ENCODE results near the gene DOCK10. TPM values are rescaled to one million over a fixed set of nuclear protein-coding genes. Genes with fewer than 3 reads are reported as not detected.

DOCK10 gene
- total and polyA plus RNA-seq, 2 donors (not counting 1 experiment from before 2014, with no cell fraction given), result 20.8 to 26.3 TPM

DNA sequence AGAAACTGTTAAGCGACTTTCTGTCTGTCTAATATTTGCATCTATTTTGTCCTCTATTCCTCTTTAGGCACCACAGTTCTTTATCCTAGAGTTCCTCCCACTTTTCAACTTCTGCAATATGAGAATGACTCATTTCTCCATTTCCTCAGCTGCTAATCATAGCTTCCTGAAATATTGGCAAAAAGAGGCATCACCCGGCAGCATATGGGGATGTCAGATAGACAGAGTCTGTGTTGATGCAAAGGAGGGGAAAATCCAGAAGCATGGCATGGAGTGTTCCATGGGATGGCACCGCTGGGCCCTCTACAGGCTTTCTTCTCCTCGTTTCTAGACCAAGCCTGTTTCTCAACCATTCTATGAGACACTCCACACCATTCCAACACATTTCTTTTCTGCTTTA is 93.4 kb downstream of the DOCK10 start:
- Histone ChIP-seq H4K20me1 (ENCODE audit: control insufficient read depth, extremely low read depth, insufficient read depth, low read length) (no peaks in the 10 kb centered on the region), H3K27ac (ENCODE audit: insufficient read depth, low read length) (no peak overlapping the region), H3K9me3 (ENCODE audit: control insufficient read depth, insufficient read depth, low read depth, low read length) (no peaks in the 10 kb centered on the region), H3K4me3 (replicated peaks in 1 of 4; ENCODE audit: control extremely low read depth in 1 of 4, insufficient read depth in 1 of 4, low read depth in 3 of 4, low read length in 4 of 4) (no peak overlapping the region), H3K79me2 (ENCODE audit: control insufficient read depth, insufficient read depth, low read length) (peaks cover 5% of the 10 kb centered on the region), H3K4me2 (ENCODE audit: extremely low read depth, insufficient read depth, low read length) (no peak overlapping the region), H3K4me1 (ENCODE audit: control insufficient read depth, extremely low read depth, insufficient read depth, low read length) (no peaks in the 10 kb centered on the region), H3K9ac (ENCODE audit: insufficient read depth, low read length) (no peak overlapping the region), H2AFZ (ENCODE audit: low read length) (no peak overlapping the region), H3K27me3 (ENCODE audit: control insufficient read depth, insufficient read depth, low read length) (no peaks in the 10 kb centered on the region), H3K36me3 (ENCODE audit: control insufficient read depth, insufficient read depth, low read length) (no peaks in the 10 kb centered on the region)
- DNase-seq (ENCODE audit: low read depth in 2 of 2), result peak; percentile 58 to 72
- no peak for TF ChIP-seq EZH2 (IDR thresholded peaks at IDR 0.05; ENCODE audit: low read length, missing control alignments)
- TF ChIP-seq, protein P1, sequence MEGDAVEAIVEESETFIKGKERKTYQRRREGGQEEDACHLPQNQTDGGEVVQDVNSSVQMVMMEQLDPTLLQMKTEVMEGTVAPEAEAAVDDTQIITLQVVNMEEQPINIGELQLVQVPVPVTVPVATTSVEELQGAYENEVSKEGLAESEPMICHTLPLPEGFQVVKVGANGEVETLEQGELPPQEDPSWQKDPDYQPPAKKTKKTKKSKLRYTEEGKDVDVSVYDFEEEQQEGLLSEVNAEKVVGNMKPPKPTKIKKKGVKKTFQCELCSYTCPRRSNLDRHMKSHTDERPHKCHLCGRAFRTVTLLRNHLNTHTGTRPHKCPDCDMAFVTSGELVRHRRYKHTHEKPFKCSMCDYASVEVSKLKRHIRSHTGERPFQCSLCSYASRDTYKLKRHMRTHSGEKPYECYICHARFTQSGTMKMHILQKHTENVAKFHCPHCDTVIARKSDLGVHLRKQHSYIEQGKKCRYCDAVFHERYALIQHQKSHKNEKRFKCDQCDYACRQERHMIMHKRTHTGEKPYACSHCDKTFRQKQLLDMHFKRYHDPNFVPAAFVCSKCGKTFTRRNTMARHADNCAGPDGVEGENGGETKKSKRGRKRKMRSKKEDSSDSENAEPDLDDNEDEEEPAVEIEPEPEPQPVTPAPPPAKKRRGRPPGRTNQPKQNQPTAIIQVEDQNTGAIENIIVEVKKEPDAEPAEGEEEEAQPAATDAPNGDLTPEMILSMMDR (conservative IDR thresholded peaks at IDR 0.05 in 1 of 2, IDR thresholded peaks at IDR 0.05 in 1 of 2; ENCODE audit: low read depth in 1 of 2, low read length in 2 of 2), result peak in 1 of 2 donors; percentile 4

DNA sequence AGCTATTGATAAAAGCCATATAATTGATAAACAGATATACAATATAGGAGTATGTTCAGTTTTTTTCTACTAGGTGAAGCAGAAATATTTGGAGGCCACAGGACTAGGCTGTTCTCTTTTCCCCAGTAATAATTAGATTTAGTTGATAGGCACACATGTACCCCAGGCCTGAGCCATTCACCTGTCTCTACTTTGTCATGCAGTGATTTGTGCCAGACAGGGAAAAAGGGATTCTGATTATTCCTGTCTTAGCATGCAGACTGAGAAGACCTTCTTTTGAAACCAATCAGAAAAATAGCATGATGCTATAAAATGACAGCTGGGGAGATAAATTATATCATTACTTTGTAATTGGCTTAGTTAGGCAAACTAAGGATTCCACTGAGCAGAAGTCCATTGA is 94.3 kb downstream of the DOCK10 start:
- Histone ChIP-seq H3K9me3 (ENCODE audit: control insufficient read depth, insufficient read depth, low read depth, low read length) (no peaks in the 10 kb centered on the region), H2AFZ (ENCODE audit: low read length) (no peak overlapping the region), H3K4me2 (ENCODE audit: extremely low read depth, insufficient read depth, low read length) (no peak overlapping the region), H3K4me3 (replicated peaks in 1 of 4; ENCODE audit: control extremely low read depth in 1 of 4, insufficient read depth in 1 of 4, low read depth in 3 of 4, low read length in 4 of 4) (no peak overlapping the region), H3K36me3 (ENCODE audit: control insufficient read depth, insufficient read depth, low read length) (no peaks in the 10 kb centered on the region), H3K27me3 (ENCODE audit: control insufficient read depth, insufficient read depth, low read length) (no peaks in the 10 kb centered on the region), H3K4me1 (ENCODE audit: control insufficient read depth, extremely low read depth, insufficient read depth, low read length) (no peaks in the 10 kb centered on the region), H3K27ac (ENCODE audit: insufficient read depth, low read length) (no peak overlapping the region), H3K79me2 (ENCODE audit: control insufficient read depth, insufficient read depth, low read length) (peaks cover 3% of the 10 kb centered on the region), H3K9ac (ENCODE audit: insufficient read depth, low read length) (no peak overlapping the region), H4K20me1 (ENCODE audit: control insufficient read depth, extremely low read depth, insufficient read depth, low read length) (no peaks in the 10 kb centered on the region)
- TF ChIP-seq EZH2 (IDR thresholded peaks at IDR 0.05; ENCODE audit: low read length, missing control alignments), result no peak
- TF ChIP-seq, protein P1 (conservative IDR thresholded peaks at IDR 0.05 in 1 of 2, IDR thresholded peaks at IDR 0.05 in 1 of 2; ENCODE audit: low read depth in 1 of 2, low read length in 2 of 2), result no peak
- no peak for DNase-seq (ENCODE audit: low read depth in 2 of 2)

DNA sequence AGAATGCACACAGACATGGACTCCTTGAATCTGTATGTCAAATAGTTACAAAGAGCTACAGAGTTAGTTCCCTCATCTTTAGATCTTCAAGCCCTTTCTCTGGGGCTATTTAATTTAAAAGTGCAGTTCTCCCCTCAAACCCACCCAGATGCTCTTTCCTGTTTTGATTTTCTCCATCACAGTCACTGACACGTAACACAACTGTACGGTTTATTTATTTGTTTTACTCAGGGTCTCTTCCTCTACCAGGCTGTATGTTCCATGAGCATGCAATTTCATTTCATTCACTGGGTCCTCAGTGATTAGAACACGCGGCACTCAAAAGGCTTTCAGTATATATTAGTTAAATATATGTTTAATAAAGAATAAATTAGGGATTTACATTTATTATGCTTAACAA is 94.7 kb downstream of the DOCK10 start:
- no peak overlapping the region for H3K27ac ChIP-seq (ENCODE audit: insufficient read depth, low read length)
- no peak overlapping the region for H2AFZ ChIP-seq (ENCODE audit: low read length)
- no peak for TF ChIP-seq EZH2 (IDR thresholded peaks at IDR 0.05; ENCODE audit: low read length, missing control alignments)
- TF ChIP-seq, protein P1 (conservative IDR thresholded peaks at IDR 0.05 in 1 of 2, IDR thresholded peaks at IDR 0.05 in 1 of 2; ENCODE audit: low read depth in 1 of 2, low read length in 2 of 2), result no peak
- no peaks in the 10 kb centered on the region for H3K36me3 ChIP-seq (ENCODE audit: control insufficient read depth, insufficient read depth, low read length)
- H3K4me2 ChIP-seq (ENCODE audit: extremely low read depth, insufficient read depth, low read length), result no peak overlapping the region
- H3K27me3 ChIP-seq (ENCODE audit: control insufficient read depth, insufficient read depth, low read length), result no peaks in the 10 kb centered on the region
- DNase-seq (ENCODE audit: low read depth in 2 of 2), result no peak
- no peaks in the 10 kb centered on the region for H3K9me3 ChIP-seq (ENCODE audit: control insufficient read depth, insufficient read depth, low read depth, low read length)
- peaks cover 3% of the 10 kb centered on the region for H3K79me2 ChIP-seq (ENCODE audit: control insufficient read depth, insufficient read depth, low read length)
- H3K4me3 ChIP-seq (replicated peaks in 1 of 4; ENCODE audit: control extremely low read depth in 1 of 4, insufficient read depth in 1 of 4, low read depth in 3 of 4, low read length in 4 of 4), result no peak overlapping the region
- no peaks in the 10 kb centered on the region for H4K20me1 ChIP-seq (ENCODE audit: control insufficient read depth, extremely low read depth, insufficient read depth, low read length)
- H3K4me1 ChIP-seq (ENCODE audit: control insufficient read depth, extremely low read depth, insufficient read depth, low read length), result no peaks in the 10 kb centered on the region
- no peak overlapping the region for H3K9ac ChIP-seq (ENCODE audit: insufficient read depth, low read length)
